GF-D8 (cell line): Measurements from ENCODE around the gene PRKCA.
"Not testable (repeated sequence)": the region's sequence is repeated elsewhere in the genome, so short reads cannot be mapped to it uniquely, and the experiment has no call there.

ENCODE experiments used
- DNase-seq: peaks from one replicate; lab custom pipeline; 2025; lab: John Stamatoyannopoulos, UW

The PRKCA gene

GRCh38 chr17:66684261-66684660, 381.8 kb downstream of the PRKCA start:
- no peak for DNase-seq

GRCh38 chr17:66684731-66685130, 382.3 kb downstream of the PRKCA start:
- DNase-seq = no peak

- no peak for DNase-seq
Observed at GRCh38 chr17:66686601-66687000, 384.2 kb downstream of the PRKCA start.

- no peak for DNase-seq
Observed at GRCh38 chr17:66687570-66688284, 385.3 kb downstream of the PRKCA start.

GRCh38 chr17:66689221-66689620, 386.8 kb downstream of the PRKCA start:
- no peak for DNase-seq

GRCh38 chr17:66690166-66690565, 387.8 kb downstream of the PRKCA start:
- no peak for DNase-seq

- no peak for DNase-seq
Observed at GRCh38 chr17:66691644-66692420, 389.4 kb downstream of the PRKCA start.

- no peak for DNase-seq
Observed at GRCh38 chr17:66692421-66692690, 389.9 kb downstream of the PRKCA start.

GRCh38 chr17:66695098-66695497, 392.7 kb downstream of the PRKCA start:
- DNase-seq = no peak

- no peak for DNase-seq
Observed at GRCh38 chr17:66698270-66698669, 395.9 kb downstream of the PRKCA start.

- no peak for DNase-seq
Observed at GRCh38 chr17:66701462-66701861, 399.0 kb downstream of the PRKCA start.

GRCh38 chr17:66702106-66702936, 399.9 kb downstream of the PRKCA start:
- no peak for DNase-seq

- DNase-seq = no peak
Observed at GRCh38 chr17:66704858-66705520, 402.6 kb downstream of the PRKCA start.

GRCh38 chr17:66706851-66707450, 404.5 kb downstream of the PRKCA start:
- DNase-seq = no peak

- no peak for DNase-seq
Observed at GRCh38 chr17:66711401-66711800, 409.0 kb downstream of the PRKCA start.

- DNase-seq = no peak
Observed at GRCh38 chr17:66711881-66712321, 409.5 kb downstream of the PRKCA start.

- no peak for DNase-seq
Observed at GRCh38 chr17:66712453-66712852, 410.0 kb downstream of the PRKCA start.

- DNase-seq = not testable (repeated sequence)
Observed at GRCh38 chr17:66713021-66713532, 410.7 kb downstream of the PRKCA start.

GRCh38 chr17:66713533-66714042, 411.2 kb downstream of the PRKCA start:
- DNase-seq = no peak

- DNase-seq = no peak
Observed at GRCh38 chr17:66714046-66715023, 411.9 kb downstream of the PRKCA start.
